GM12878 (cell line): ENCODE data around the gene IL20RB. TPM values are rescaled to one million over a fixed set of nuclear protein-coding genes. Genes with fewer than 3 reads are reported as not detected.
A peak's percentile ranks its signal among the peaks of the same experiment; 100 is the strongest.

Experiments
- ATAC-seq: fragments of 200-7000 bp; cut with Tn5 transposase; 3 replicates; pipeline ENCODE4 v1.9.1; 2020; ENCODE audit warnings: mild to moderate bottlenecking, moderate library complexity
- BruUV-seq: library from RNA; stranded (reverse); fragments of 400-500 nt; replicated peaks from 2 replicates; lab custom pipeline; 2021; lab: Mats Ljungman, UMichigan
- CTCF ChIA-PET: fragments of 300-600 bp; sonication (Branson Sonifier 250); formaldehyde crosslinking; extraction: SDS; loops from one replicate; lab custom pipeline; 2021; ENCODE audit warnings: inconsistent platforms; lab: Yijun Ruan, JAX
- POLR2A ChIA-PET: fragments of 350-600 bp; formaldehyde crosslinking; extraction: SDS; loops from one replicate; lab custom pipeline; 2021; ENCODE audit warnings: inconsistent platforms; lab: Charles Lee
- RAD21 ChIA-PET: fragments of 300-600 bp; sonication (Branson Sonifier 250); formaldehyde crosslinking; loops from one replicate; lab custom pipeline; 2023; ENCODE audit warnings: antibody characterized with exemption; ENCODE audit not compliant: unreplicated experiment; lab: Charles Lee
- SMC1A ChIA-PET: fragments of 300-600 bp; sonication (Branson Sonifier 250); formaldehyde crosslinking; loops from one replicate; lab custom pipeline; 2023; ENCODE audit not compliant: unreplicated experiment, uncharacterized antibody; lab: Charles Lee
- DNase-seq: peaks from one replicate; pipeline ENCODE4 v3.0.0-alpha.2; 2011; ENCODE audit warnings: low read depth, low spot score
- FAIRE-seq: peaks from 3 replicates; lab custom pipeline; 2011; peaks lifted over from hg19 to GRCh38; lab: Jason Lieb, UNC
- H2AFZ ChIP-seq: 2 replicates; pipeline ENCODE4 v1.6.0; 2011; ENCODE audit warnings: low read depth, low read length, control low read depth; ENCODE audit not compliant: control insufficient read depth
- H3K27ac ChIP-seq: 2 replicates; pipeline ENCODE4 v1.5.1; 2011; ENCODE audit warnings: control low read depth; ENCODE audit not compliant: control insufficient read depth, insufficient read depth
- H3K27me3 ChIP-seq, 2 experiments: replicated peaks in 1 of 2; 2 replicates each; pipeline versions ENCODE4 v1.6.0 to v1.6.1; 2011; ENCODE audit warnings: low read length in 1 of 2; ENCODE audit not compliant: control insufficient read depth in 2 of 2, insufficient read depth in 2 of 2
- H3K36me3 ChIP-seq, 2 experiments: 2 replicates each; pipeline ENCODE4 v1.5.1; 2011; ENCODE audit warnings: low read length in 1 of 2; ENCODE audit not compliant: control insufficient read depth in 2 of 2, insufficient read depth in 2 of 2
- H3K4me1 ChIP-seq: 2 replicates; pipeline ENCODE4 v1.6.1; 2011; ENCODE audit warnings: mild to moderate bottlenecking, low read length, moderate library complexity, mixed read lengths; ENCODE audit not compliant: control insufficient read depth, insufficient read depth
- H3K4me2 ChIP-seq: 2 replicates; pipeline ENCODE4 v1.6.0; 2011; ENCODE audit warnings: control low read depth; ENCODE audit not compliant: control insufficient read depth, insufficient read depth
- H3K4me3 ChIP-seq: fragments of 200-600 bp; sonication (generic); 2 replicates; pipeline ENCODE4 v1.5.1; 2016
- H3K79me2 ChIP-seq: 2 replicates; pipeline ENCODE4 v1.6.0; 2011; ENCODE audit warnings: low read length; ENCODE audit not compliant: control insufficient read depth, insufficient read depth
- H3K9ac ChIP-seq: 2 replicates; pipeline ENCODE4 v1.8.0; 2011; ENCODE audit warnings: low read length, control low read depth, mixed read lengths; ENCODE audit not compliant: control insufficient read depth, insufficient read depth
- H3K9me3 ChIP-seq: replicated peaks from 3 replicates; pipeline ENCODE4 v1.5.1; 2011; ENCODE audit warnings: mild to moderate bottlenecking, low read length; ENCODE audit not compliant: control insufficient read depth, insufficient read depth
- H4K20me1 ChIP-seq: 2 replicates; pipeline ENCODE4 v1.6.0; 2011; ENCODE audit not compliant: control insufficient read depth, insufficient read depth
- ASH2L ChIP-seq: fragments of 300-600, 200-600 bp; sonication (generic); IDR thresholded peaks from 2 replicates; pipeline ENCODE4 v1.6.1; 2017; ENCODE audit warnings: low read depth, mild to moderate bottlenecking, borderline replicate concordance
- ATF2 ChIP-seq: IDR thresholded peaks from 2 replicates; pipeline ENCODE4 v1.6.1; 2012; ENCODE audit warnings: low read length, inconsistent platforms
- ATF3 ChIP-seq: IDR thresholded peaks from 2 replicates; pipeline ENCODE4 v1.6.1; 2011; ENCODE audit warnings: low read depth, mild to moderate bottlenecking, low read length, moderate library complexity, borderline replicate concordance; ENCODE audit errors: extremely low read depth
- BRCA1 ChIP-seq: IDR thresholded peaks from 2 replicates; pipeline ENCODE4 v1.6.1; 2011; ENCODE audit warnings: low read depth, low read length, improper control_type of control experiment
- E2F4 ChIP-seq: IDR thresholded peaks from 2 replicates; pipeline ENCODE4 v1.6.1; 2012; ENCODE audit warnings: low read depth, low read length, improper control_type of control experiment
- HDAC6 ChIP-seq: fragments of 200-600 bp; sonication (generic); IDR thresholded peaks from one replicate; pipeline ENCODE4 v1.8.0; 2017; ENCODE audit warnings: antibody characterized with exemption; ENCODE audit not compliant: unreplicated experiment
- KDM1A ChIP-seq: fragments of 200-600 bp; sonication (generic); IDR thresholded peaks from 2 replicates; pipeline ENCODE4 v1.6.1; 2016; ENCODE audit warnings: borderline replicate concordance
- MEF2B ChIP-seq: fragments of 450-650 bp; IDR thresholded peaks from 2 replicates; pipeline ENCODE4 v1.6.1; 2018; ENCODE audit warnings: mild to moderate bottlenecking, moderate library complexity; ENCODE audit not compliant: partially characterized antibody, poor library complexity, severe bottlenecking
- MTA3 ChIP-seq: IDR thresholded peaks from 2 replicates; pipeline ENCODE4 v1.6.1; 2012; ENCODE audit warnings: low read length, inconsistent platforms, borderline replicate concordance
- NBN ChIP-seq: fragments of 450-650 bp; IDR thresholded peaks from 2 replicates; pipeline ENCODE4 v1.6.1; 2016
- NR2C1 ChIP-seq: fragments of 450-650 bp; IDR thresholded peaks from 2 replicates; pipeline ENCODE4 v1.6.1; 2017; ENCODE audit warnings: antibody characterized with exemption, mild to moderate bottlenecking, moderate library complexity
- POU2F2 ChIP-seq: IDR thresholded peaks from 3 replicates; pipeline ENCODE4 v1.6.1; 2011; ENCODE audit warnings: low read depth, mild to moderate bottlenecking, low read length, borderline replicate concordance
- RBBP5 ChIP-seq: fragments of 200-600 bp; sonication (generic); conservative IDR thresholded peaks from 2 replicates; pipeline ENCODE4 v1.6.1; 2016
- SIN3A ChIP-seq: IDR thresholded peaks from 2 replicates; pipeline ENCODE4 v1.6.1; 2012; ENCODE audit warnings: low read depth, low read length, improper control_type of control experiment
- SP1 ChIP-seq: IDR thresholded peaks from one replicate; pipeline ENCODE4 v1.6.1; 2011; ENCODE audit warnings: low read depth, low read length
- WRNIP1 ChIP-seq: IDR thresholded peaks from 2 replicates; pipeline ENCODE4 v1.6.1; 2011; ENCODE audit warnings: low read depth, low read length, improper control_type of control experiment, borderline replicate concordance
- YBX1 ChIP-seq: fragments of 450-650 bp; IDR thresholded peaks from 2 replicates; pipeline ENCODE4 v1.6.1; 2016; ENCODE audit warnings: antibody characterized with exemption
- ZBTB40 ChIP-seq: fragments of 450-650 bp; IDR thresholded peaks from 2 replicates; pipeline ENCODE4 v1.6.1; 2016; ENCODE audit warnings: mild to moderate bottlenecking, moderate library complexity, borderline replicate concordance
- ZNF24 ChIP-seq: fragments of 450-650 bp; IDR thresholded peaks from 2 replicates; pipeline ENCODE4 v1.6.1; 2017; ENCODE audit warnings: antibody characterized with exemption, mild to moderate bottlenecking
- WGBS: methylation state at CpG from one replicate; pipeline ENCODE4 v1.1.6; 2016; ENCODE audit warnings: low lambda C conversion rate; ENCODE audit not compliant: insufficient replicate concordance, insufficient coverage; ENCODE audit errors: missing lambda C conversion rate; 5-methylcytosine and 5-hydroxymethylcytosine counted together
- in situ Hi-C: fragments of 300-500 bp; cut with MboI; formaldehyde crosslinking; loops from 9 replicates; pipeline ENCODE4 v1.14.3; 2018; ENCODE audit warnings: mixed read lengths
- intact Hi-C: fragments of 100-400 bp; cut with micrococcal nuclease; formaldehyde crosslinking; loops from one replicate; pipeline ENCODE4 v1.14.2; 2022; ENCODE audit not compliant: unreplicated experiment
- polyA plus RNA-seq, 11 experiments: library from polyadenylated mRNA; depleted of rRNA in 4 of 11; unstranded in 6 of 11; stranded (reverse) in 5 of 11; fragments of >200 nt; fragmentation: Nextera tagmentation in 4 of 11; fragmentation: Illumina TruSeq in 1 of 11; extraction: Ambion mirVana in 4 of 11; extraction: Trizol in 1 of 11; gene quantifications; 1 replicate in 1 of 11; 2 replicates in 10 of 11; pipeline versions ENCODE4 v1.2.1 to v1.2.3, GENCODE V29; 2011 to 2016; ENCODE audit warnings: inconsistent platforms in 2 of 11, missing spikeins in 2 of 11, low read depth in 1 of 11
- total RNA-seq, 4 experiments: library from RNA; depleted of rRNA in 3 of 4; stranded (reverse); fragments of >200 nt in 3 of 4; fragmentation: Illumina TruSeq in 1 of 4; extraction: Trizol in 1 of 4; gene quantifications; 2 replicates each; pipeline versions ENCODE4 v1.2.1 to v1.2.3, GENCODE V29; 2013 to 2021

The IL20RB gene
- total and polyA plus RNA-seq, 10 of the 15 experiments (the other 5 are each of a cell fraction or from before 2014, with no cell fraction given): 0.21 to 1.1 (median 0.54) TPM

- Histone ChIP-seq H4K20me1 (no peaks in the 10 kb centered on the region), H3K9ac (no peak overlapping the region), H3K27ac (no peak overlapping the region), H3K4me3 (no peak overlapping the region), H2AFZ (no peak overlapping the region), H3K4me2 (no peak overlapping the region), H3K4me1 (peaks cover 15% of the 10 kb centered on the region), H3K36me3 (peaks cover 0 to 4% of the 10 kb centered on the region in 2 experiments; a peak in 2 of 4 replicates), H3K79me2 (peaks cover 2% of the 10 kb centered on the region; the same call in 1 of the 2 replicates), H3K9me3 (no peaks in the 10 kb centered on the region; the same call in 2 of the 3 replicates), H3K27me3 (no peaks in the 10 kb centered on the region)
- in situ Hi-C loops: no loop called here
- DNase-seq (no peak), FAIRE-seq (no peak), ATAC-seq (peak; percentile 31; the same call in 1 of the 3 replicates)
- ChIA-PET SMC1A (interaction anchor here (0.9 to 2.4 kb wide), 10 partner anchors 9 to 194 kb away, joined by 3 to 9 read pairs (median 4); partner anchors contain the start of gene NCK1), RAD21 (interaction anchor here (0.9 to 2.0 kb wide), 10 partner anchors 9 to 556 kb away, joined by 3 to 6 read pairs (median 3); partner anchors contain the start of genes NCK1 and STAG1), POLR2A (interaction anchor here (0.8 to 1.1 kb wide), 4 partner anchors 8 to 186 kb away, joined by 3 to 4 read pairs (median 3); no protein-coding TSS in a partner anchor), CTCF (interaction anchor here (1.0 to 1.5 kb wide), 4 partner anchors 8 to 194 kb away, joined by 3 to 4 read pairs (median 3); no protein-coding TSS in a partner anchor)
- no TSS peak for BruUV-seq
- 75% methylated on average over 2 of the region's 2 CpGs for WGBS
- TF ChIP-seq ATF2 (no peak), HDAC6 (no peak), MTA3 (no peak), ATF3 (no peak), KDM1A (no peak), SP1 (no peak), E2F4 (no peak), WRNIP1 (no peak), NBN (no peak), MEF2B (no peak), YBX1 (no peak), SIN3A (no peak), RBBP5 (no peak), POU2F2 (no peak), ZNF24 (no peak), ASH2L (no peak), NR2C1 (no peak), BRCA1 (no peak), ZBTB40 (no peak)
- intact Hi-C loops: no loop called here
Measured at GRCh38 chr3:136947477-136947876, 10.3 kb upstream of the IL20RB start.
